ENCODE measurements around the gene KRTAP4-7. TPM values are rescaled to one million over a fixed set of nuclear protein-coding genes. Genes with fewer than 3 reads are reported as not detected.
"Not testable (repeated sequence)": the region's sequence is repeated elsewhere in the genome, so short reads cannot be mapped to it uniquely, and the experiment has no call there.

Gene KRTAP4-7
- total RNA-seq, 1 experiment from 2014 or later: not detected

GRCh38 chr17:41054025-41054424, 29.9 kb upstream of the KRTAP4-7 start:
- DNase-seq (ENCODE audit: low read depth, low spot score) (no peak), ATAC-seq (no peak)
- Histone ChIP-seq H3K4me3 (ENCODE audit: low read depth in 2 of 2, low read length in 2 of 2) (no peak overlapping the region), H3K4me1 (ENCODE audit: control insufficient read depth, insufficient read depth, low read length) (no peaks in the 10 kb centered on the region), H3K27me3 (ENCODE audit: control insufficient read depth, insufficient read depth, low read length) (no peaks in the 10 kb centered on the region), H3K9me3 (ENCODE audit: control insufficient read depth, insufficient read depth, low read depth, low read length) (no peaks in the 10 kb centered on the region), H3K36me3 (ENCODE audit: control insufficient read depth, insufficient read depth, low read length) (no peaks in the 10 kb centered on the region), H3K27ac (ENCODE audit: low read length) (no peak overlapping the region)
- POLR2A ChIA-PET: no interaction called here
- TF ChIP-seq SIN3A (IDR thresholded peaks at IDR 0.05; ENCODE audit: borderline replicate concordance, insufficient read depth, low read depth, low read length) (no peak), POLR2AphosphoS5 (IDR thresholded peaks at IDR 0.05; ENCODE audit: low read depth, low read length) (no peak), TCF7L2 (IDR thresholded peaks at IDR 0.05; ENCODE audit: low read depth, low read length) (no peak)
- TF ChIP-seq, protein P1, sequence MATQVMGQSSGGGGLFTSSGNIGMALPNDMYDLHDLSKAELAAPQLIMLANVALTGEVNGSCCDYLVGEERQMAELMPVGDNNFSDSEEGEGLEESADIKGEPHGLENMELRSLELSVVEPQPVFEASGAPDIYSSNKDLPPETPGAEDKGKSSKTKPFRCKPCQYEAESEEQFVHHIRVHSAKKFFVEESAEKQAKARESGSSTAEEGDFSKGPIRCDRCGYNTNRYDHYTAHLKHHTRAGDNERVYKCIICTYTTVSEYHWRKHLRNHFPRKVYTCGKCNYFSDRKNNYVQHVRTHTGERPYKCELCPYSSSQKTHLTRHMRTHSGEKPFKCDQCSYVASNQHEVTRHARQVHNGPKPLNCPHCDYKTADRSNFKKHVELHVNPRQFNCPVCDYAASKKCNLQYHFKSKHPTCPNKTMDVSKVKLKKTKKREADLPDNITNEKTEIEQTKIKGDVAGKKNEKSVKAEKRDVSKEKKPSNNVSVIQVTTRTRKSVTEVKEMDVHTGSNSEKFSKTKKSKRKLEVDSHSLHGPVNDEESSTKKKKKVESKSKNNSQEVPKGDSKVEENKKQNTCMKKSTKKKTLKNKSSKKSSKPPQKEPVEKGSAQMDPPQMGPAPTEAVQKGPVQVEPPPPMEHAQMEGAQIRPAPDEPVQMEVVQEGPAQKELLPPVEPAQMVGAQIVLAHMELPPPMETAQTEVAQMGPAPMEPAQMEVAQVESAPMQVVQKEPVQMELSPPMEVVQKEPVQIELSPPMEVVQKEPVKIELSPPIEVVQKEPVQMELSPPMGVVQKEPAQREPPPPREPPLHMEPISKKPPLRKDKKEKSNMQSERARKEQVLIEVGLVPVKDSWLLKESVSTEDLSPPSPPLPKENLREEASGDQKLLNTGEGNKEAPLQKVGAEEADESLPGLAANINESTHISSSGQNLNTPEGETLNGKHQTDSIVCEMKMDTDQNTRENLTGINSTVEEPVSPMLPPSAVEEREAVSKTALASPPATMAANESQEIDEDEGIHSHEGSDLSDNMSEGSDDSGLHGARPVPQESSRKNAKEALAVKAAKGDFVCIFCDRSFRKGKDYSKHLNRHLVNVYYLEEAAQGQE (IDR thresholded peaks at IDR 0.05; ENCODE audit: insufficient read depth in 1 of 2, low read depth in 2 of 2, low read length in 1 of 2): no peak
- TF ChIP-seq, protein P2, sequence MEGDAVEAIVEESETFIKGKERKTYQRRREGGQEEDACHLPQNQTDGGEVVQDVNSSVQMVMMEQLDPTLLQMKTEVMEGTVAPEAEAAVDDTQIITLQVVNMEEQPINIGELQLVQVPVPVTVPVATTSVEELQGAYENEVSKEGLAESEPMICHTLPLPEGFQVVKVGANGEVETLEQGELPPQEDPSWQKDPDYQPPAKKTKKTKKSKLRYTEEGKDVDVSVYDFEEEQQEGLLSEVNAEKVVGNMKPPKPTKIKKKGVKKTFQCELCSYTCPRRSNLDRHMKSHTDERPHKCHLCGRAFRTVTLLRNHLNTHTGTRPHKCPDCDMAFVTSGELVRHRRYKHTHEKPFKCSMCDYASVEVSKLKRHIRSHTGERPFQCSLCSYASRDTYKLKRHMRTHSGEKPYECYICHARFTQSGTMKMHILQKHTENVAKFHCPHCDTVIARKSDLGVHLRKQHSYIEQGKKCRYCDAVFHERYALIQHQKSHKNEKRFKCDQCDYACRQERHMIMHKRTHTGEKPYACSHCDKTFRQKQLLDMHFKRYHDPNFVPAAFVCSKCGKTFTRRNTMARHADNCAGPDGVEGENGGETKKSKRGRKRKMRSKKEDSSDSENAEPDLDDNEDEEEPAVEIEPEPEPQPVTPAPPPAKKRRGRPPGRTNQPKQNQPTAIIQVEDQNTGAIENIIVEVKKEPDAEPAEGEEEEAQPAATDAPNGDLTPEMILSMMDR (IDR thresholded peaks at IDR 0.05): no peak
- BruUV-seq (replicated peaks): no TSS peak
- intact Hi-C loops (cut with micrococcal nuclease; ENCODE audit: unreplicated experiment): no loop called here
- CTCF ChIA-PET: no interaction called here
- in situ Hi-C loops (cut with HindIII; ENCODE audit: low pct_unique_long_range_greater_than_20kb, low sequenced_read_pairs): no loop called here

DNA sequence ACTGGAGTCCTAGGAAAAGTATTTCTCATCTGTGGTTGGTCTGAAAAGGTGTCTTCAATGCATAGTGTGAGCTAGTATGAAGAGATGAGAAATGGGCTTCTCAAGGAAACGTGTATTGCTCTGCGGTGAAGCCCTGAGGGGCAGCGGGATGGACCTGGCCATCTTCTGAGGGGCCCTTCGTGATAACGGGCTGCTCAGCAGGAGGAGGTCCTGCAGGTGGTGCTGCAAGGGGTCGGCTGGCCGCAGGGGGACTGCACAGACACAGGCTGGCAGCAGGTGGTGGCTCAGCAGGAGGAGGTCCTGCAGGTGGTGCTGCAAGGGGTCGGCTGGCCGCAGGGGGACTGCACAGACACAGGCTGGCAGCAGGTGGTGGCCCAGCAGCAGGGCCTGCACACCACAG, 29.4 kb upstream of the KRTAP4-7 start:
- H3K9me3 ChIP-seq (ENCODE audit: control insufficient read depth, insufficient read depth, low read depth, low read length); in situ Hi-C loops (cut with HindIII; ENCODE audit: low pct_unique_long_range_greater_than_20kb, low sequenced_read_pairs); ATAC-seq; POLR2A ChIA-PET; H3K27me3 ChIP-seq (ENCODE audit: control insufficient read depth, insufficient read depth, low read length); H3K4me3 ChIP-seq (ENCODE audit: low read depth in 2 of 2, low read length in 2 of 2); CTCF ChIA-PET; BruUV-seq (replicated peaks); H3K4me1 ChIP-seq (ENCODE audit: control insufficient read depth, insufficient read depth, low read length); H3K36me3 ChIP-seq (ENCODE audit: control insufficient read depth, insufficient read depth, low read length); H3K27ac ChIP-seq (ENCODE audit: low read length); DNase-seq (ENCODE audit: low read depth, low spot score); intact Hi-C loops (cut with micrococcal nuclease; ENCODE audit: unreplicated experiment): not testable (repeated sequence)

- H3K4me1 ChIP-seq (ENCODE audit: control insufficient read depth, insufficient read depth, low read length); H3K27ac ChIP-seq (ENCODE audit: low read length); H3K27me3 ChIP-seq (ENCODE audit: control insufficient read depth, insufficient read depth, low read length); POLR2A ChIA-PET; H3K36me3 ChIP-seq (ENCODE audit: control insufficient read depth, insufficient read depth, low read length); CTCF ChIA-PET; DNase-seq (ENCODE audit: low read depth, low spot score); intact Hi-C loops (cut with micrococcal nuclease; ENCODE audit: unreplicated experiment); H3K4me3 ChIP-seq (ENCODE audit: low read depth in 2 of 2, low read length in 2 of 2); in situ Hi-C loops (cut with HindIII; ENCODE audit: low pct_unique_long_range_greater_than_20kb, low sequenced_read_pairs); BruUV-seq (replicated peaks); H3K9me3 ChIP-seq (ENCODE audit: control insufficient read depth, insufficient read depth, low read depth, low read length); ATAC-seq: not testable (repeated sequence)
These were observed 28.8 kb upstream of the KRTAP4-7 start, which contains the start of gene KRTAP2-2 for GRCh38 chr17:41055130-41055529. Gene KRTAP2-2 (minus strand): TSS chr17:41055230. CDS start chr17:41055211, 19 bp downstream.

Measured in Panc1 (cell line).